GM12878 (cell line): Measurements from ENCODE around the gene GTSE1. TPM values are rescaled to one million over a fixed set of nuclear protein-coding genes. Genes with fewer than 3 reads are reported as not detected.

ENCODE experiments used
- ASH2L ChIP-seq: fragments of 300-600, 200-600 bp; sonication (generic); IDR thresholded peaks from 2 replicates; pipeline ENCODE4 v1.6.1; 2017; ENCODE audit warnings: low read depth, mild to moderate bottlenecking, borderline replicate concordance
- BCL3 ChIP-seq: IDR thresholded peaks from 2 replicates; pipeline ENCODE4 v1.6.1; 2011; ENCODE audit warnings: borderline replicate concordance, low read depth, mild to moderate bottlenecking, moderate library complexity, low read length; ENCODE audit not compliant: insufficient read depth, poor library complexity, severe bottlenecking
- BRCA1 ChIP-seq: IDR thresholded peaks from 2 replicates; pipeline ENCODE4 v1.6.1; 2011; ENCODE audit warnings: low read depth, low read length, improper control_type of control experiment
- CHD1 ChIP-seq: IDR thresholded peaks from 2 replicates; pipeline ENCODE4 v1.6.1; 2012; ENCODE audit warnings: low read depth, low read length, improper control_type of control experiment
- CREB1 ChIP-seq: IDR thresholded peaks from 2 replicates; pipeline ENCODE4 v1.6.1; 2012; ENCODE audit warnings: low read depth, mild to moderate bottlenecking, inconsistent platforms
- E2F4 ChIP-seq: IDR thresholded peaks from 2 replicates; pipeline ENCODE4 v1.6.1; 2012; ENCODE audit warnings: low read depth, low read length, improper control_type of control experiment
- E4F1 ChIP-seq: fragments of 450-650 bp; IDR thresholded peaks from 2 replicates; pipeline ENCODE4 v1.6.1; 2018; ENCODE audit warnings: borderline replicate concordance, mild to moderate bottlenecking; ENCODE audit not compliant: partially characterized antibody
- FOXK2 ChIP-seq: fragments of 450-650 bp; IDR thresholded peaks from 2 replicates; pipeline ENCODE4 v1.6.1; 2017; ENCODE audit warnings: mild to moderate bottlenecking, moderate library complexity
- HSF1 ChIP-seq: fragments of 150-350 bp; IDR thresholded peaks from 2 replicates; pipeline ENCODE4 v1.6.1; 2014; ENCODE audit warnings: mild to moderate bottlenecking, low read depth, low read length
- IRF3 ChIP-seq: fragments of 450-650 bp; IDR thresholded peaks from 2 replicates; pipeline ENCODE4 v1.6.1; 2014; ENCODE audit warnings: mild to moderate bottlenecking
- KLF5 ChIP-seq: fragments of 450-650 bp; IDR thresholded peaks from 2 replicates; pipeline ENCODE4 v1.6.1; 2014; ENCODE audit warnings: mild to moderate bottlenecking; ENCODE audit not compliant: partially characterized antibody
- LARP7 ChIP-seq: fragments of 450-650 bp; IDR thresholded peaks from 2 replicates; pipeline ENCODE4 v1.6.1; 2017; ENCODE audit warnings: mild to moderate bottlenecking
- NR2F1 ChIP-seq: fragments of 450-650 bp; conservative IDR thresholded peaks from 2 replicates; pipeline ENCODE4 v1.6.1; 2017; ENCODE audit warnings: mild to moderate bottlenecking
- NRF1 ChIP-seq: conservative IDR thresholded peaks from 2 replicates; pipeline ENCODE4 v1.6.1; 2011; ENCODE audit warnings: mild to moderate bottlenecking, low read depth, low read length, improper control_type of control experiment
- POLR2AphosphoS2 ChIP-seq: IDR thresholded peaks from 2 replicates; pipeline ENCODE4 v1.6.1; 2011; ENCODE audit warnings: low read depth, mild to moderate bottlenecking, low read length, improper control_type of control experiment, moderate library complexity
- RB1 ChIP-seq: fragments of 450-650 bp; formaldehyde crosslinking; IDR thresholded peaks from 2 replicates; pipeline ENCODE4 v1.6.1; 2017; ENCODE audit warnings: mild to moderate bottlenecking, borderline replicate concordance
- SPI1 ChIP-seq: IDR thresholded peaks from 2 replicates; pipeline ENCODE4 v1.6.1; 2011; ENCODE audit warnings: low read depth, mild to moderate bottlenecking, low read length, moderate library complexity, borderline replicate concordance; ENCODE audit not compliant: insufficient read depth
- SRF ChIP-seq, 2 experiments: IDR thresholded peaks; 2 replicates each; pipeline ENCODE4 v1.6.1; 2011; ENCODE audit warnings: low read depth in 2 of 2, low read length in 2 of 2, mild to moderate bottlenecking in 1 of 2, moderate library complexity in 1 of 2
- TAF1 ChIP-seq: IDR thresholded peaks from 2 replicates; pipeline ENCODE4 v1.6.1; 2011; ENCODE audit warnings: mild to moderate bottlenecking, low read depth, low read length, borderline replicate concordance
- TARDBP ChIP-seq: IDR thresholded peaks from 2 replicates; pipeline ENCODE4 v1.6.1; 2016; ENCODE audit warnings: borderline replicate concordance
- ZNF24 ChIP-seq: fragments of 450-650 bp; IDR thresholded peaks from 2 replicates; pipeline ENCODE4 v1.6.1; 2017; ENCODE audit warnings: antibody characterized with exemption, mild to moderate bottlenecking
- ZNF384 ChIP-seq: IDR thresholded peaks from 2 replicates; pipeline ENCODE4 v1.6.1; 2012; ENCODE audit warnings: low read depth, mild to moderate bottlenecking, low read length, improper control_type of control experiment, borderline replicate concordance
- ZNF622 ChIP-seq: fragments of 450-650 bp; IDR thresholded peaks from 2 replicates; pipeline ENCODE4 v1.6.1; 2017; ENCODE audit warnings: mild to moderate bottlenecking, inconsistent platforms
- polyA plus RNA-seq, 11 experiments: library from polyadenylated mRNA; depleted of rRNA in 4 of 11; unstranded in 6 of 11; stranded (reverse) in 5 of 11; fragments of >200 nt; fragmentation: Nextera tagmentation in 4 of 11; fragmentation: Illumina TruSeq in 1 of 11; extraction: Ambion mirVana in 4 of 11; extraction: Trizol in 1 of 11; gene quantifications; 1 replicate in 1 of 11; 2 replicates in 10 of 11; pipeline versions ENCODE4 v1.2.1 to v1.2.3, GENCODE V29; 2011 to 2016; ENCODE audit warnings: inconsistent platforms in 2 of 11, missing spikeins in 2 of 11, low read depth in 1 of 11
- total RNA-seq, 4 experiments: library from RNA; depleted of rRNA in 3 of 4; stranded (reverse); fragments of >200 nt in 3 of 4; fragmentation: Illumina TruSeq in 1 of 4; extraction: Trizol in 1 of 4; gene quantifications; 2 replicates each; pipeline versions ENCODE4 v1.2.1 to v1.2.3, GENCODE V29; 2013 to 2021

Gene GTSE1
- total and polyA plus RNA-seq, 10 of the 15 experiments (the other 5 are each of a cell fraction or from before 2014, with no cell fraction given), result 6.6 to 46.2 (median 32.3) TPM

GRCh38 chr22:46250035-46250782, 46.5 kb upstream of the GTSE1 start, which contains the start of gene CDPF1 (continued):
- TF ChIP-seq IRF3 (no peak), SPI1 (0 out of 2 replicates have a peak, but pooled peaks have one; percentile 8), ZNF384 (no peak), POLR2AphosphoS2 (peak; percentile 90), TARDBP (no peak), E4F1 (no peak), TAF1 (peak; percentile 64; the same call in 1 of the 2 replicates), NR2F1 (no peak; the same call in 1 of the 2 replicates), ZNF24 (no peak), BRCA1 (no peak), NRF1 (peak; percentile 65), FOXK2 (no peak), CREB1 (no peak; the same call in 1 of the 2 replicates), LARP7 (peak; percentile 69), ASH2L (no peak), CHD1 (0 out of 2 replicates have a peak, but pooled peaks have one; percentile 33), BCL3 (no peak), HSF1 (no peak), KLF5 (no peak), ZNF622 (no peak), SRF (IDR thresholded peaks at IDR 0.05; ENCODE audit: low read depth in 2 of 2, low read length in 2 of 2) (no peak), E2F4 (no peak; the same call in 1 of the 2 replicates), RB1 (peak; percentile 63; the same call in 1 of the 2 replicates)
